ENCODE data around the gene SBNO1.
"Not testable (repeated sequence)": the region's sequence is repeated elsewhere in the genome, so short reads cannot be mapped to it uniquely, and the experiment has no call there.

SBNO1 gene

DNA sequence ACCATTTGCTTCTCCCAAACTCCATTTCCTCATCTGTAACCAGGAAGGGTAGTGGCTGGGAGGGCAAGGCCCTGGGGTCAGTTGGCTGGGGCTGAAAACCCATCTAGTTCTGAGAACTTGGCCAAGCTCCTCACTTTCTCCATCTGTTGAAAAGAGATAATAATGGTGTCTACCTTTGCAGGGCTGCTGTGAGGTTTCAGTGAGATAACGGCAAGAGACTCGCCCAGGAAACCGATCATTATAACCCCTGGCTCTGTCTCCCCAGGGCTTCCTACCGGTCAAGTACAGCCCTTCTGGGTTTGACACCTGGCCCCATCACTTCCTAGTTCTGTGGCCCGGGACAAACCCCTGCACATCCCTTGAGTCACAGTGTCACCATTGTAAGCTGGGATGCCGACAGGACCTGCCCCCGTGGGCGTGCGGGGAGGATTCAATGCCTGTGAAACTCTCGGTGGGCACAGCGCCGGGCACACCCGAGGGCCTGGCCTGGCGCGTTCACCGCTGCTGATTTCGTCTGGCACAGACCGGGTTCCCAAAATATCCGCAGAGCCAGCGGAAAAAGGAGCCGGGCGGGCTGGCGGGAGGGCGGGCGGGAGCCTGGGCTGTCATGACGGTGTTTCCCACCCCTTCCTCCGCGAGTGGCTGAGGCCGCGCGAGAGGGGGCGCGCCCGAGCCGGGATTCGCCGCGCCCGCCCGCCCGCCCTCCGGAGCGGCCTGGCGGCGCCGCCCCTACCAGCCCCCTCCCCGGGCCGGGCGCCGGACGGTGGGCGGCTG is 23.7 kb upstream of the SBNO1 start:
- peak; percentile 26 to 59 for DNase-seq

DNA sequence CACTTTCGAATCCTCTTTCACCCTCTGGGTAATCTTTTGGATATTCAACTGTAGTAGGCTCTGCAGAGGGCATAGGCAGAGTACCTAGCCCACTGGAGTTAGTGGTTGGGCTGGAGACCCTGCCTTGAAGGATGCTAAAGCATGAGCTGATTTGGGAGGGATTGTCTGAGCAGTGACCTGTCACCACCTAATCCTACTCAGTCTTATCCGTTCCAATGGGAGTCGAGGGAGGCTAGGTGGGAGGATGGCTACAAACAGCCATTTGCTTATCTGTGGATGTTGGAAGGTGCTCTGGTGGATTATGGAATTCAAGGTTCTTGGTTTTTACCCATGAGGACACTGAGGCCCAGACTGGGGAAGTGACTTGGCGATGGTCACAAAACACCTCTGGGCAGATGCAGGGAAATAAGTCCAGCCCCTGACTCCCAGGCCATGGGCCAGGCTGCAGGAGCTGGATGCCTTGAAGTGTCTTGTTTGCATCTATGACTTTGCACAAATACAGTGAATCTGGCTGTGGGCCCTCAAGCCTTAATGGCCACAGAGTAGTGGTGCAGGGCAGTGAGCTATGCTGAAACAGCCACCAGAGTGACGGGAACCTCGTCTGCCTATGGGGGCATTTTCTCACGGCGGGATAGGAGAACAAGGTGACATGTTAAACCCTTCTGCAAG is 23.0 kb upstream of the SBNO1 start:
- no peak for DNase-seq

DNA sequence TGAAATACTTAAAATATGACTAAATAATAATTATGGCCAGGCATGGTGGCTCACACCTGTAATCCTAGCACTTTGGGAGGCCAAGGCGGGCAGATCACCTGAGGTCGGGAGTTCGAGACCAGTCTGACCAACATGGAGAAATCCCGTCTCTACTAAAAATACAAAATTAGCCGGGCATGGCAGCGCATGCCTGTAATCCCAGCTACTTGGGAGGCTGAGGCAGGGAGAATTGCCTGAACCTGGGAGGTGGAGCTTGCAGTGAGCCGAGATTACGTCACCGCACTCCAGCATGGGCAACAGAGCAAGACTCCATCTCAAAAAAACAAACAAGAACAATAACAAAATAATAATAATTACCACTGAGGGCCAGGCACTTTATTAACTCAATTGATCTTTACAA is 20.9 kb upstream of the SBNO1 start:
- DNase-seq = not testable (repeated sequence)

DNA sequence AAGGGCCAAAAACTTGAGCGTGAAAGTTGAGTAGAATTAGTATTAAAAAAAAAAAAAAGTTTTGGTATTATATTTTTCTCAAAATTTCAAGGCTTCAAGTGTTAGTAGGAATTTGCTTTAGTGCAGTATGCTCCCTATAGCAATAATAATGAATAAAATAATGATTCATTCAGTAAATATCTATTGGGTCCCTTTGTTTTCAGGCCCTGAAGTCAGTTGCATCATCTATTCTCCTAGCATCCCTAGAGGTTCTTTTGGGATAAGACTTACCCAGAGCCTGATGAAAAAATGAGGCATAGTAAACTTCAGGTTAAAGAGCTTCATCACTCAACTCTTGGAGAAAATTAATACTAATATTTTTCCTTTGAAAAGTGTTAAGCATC is 20.3 kb upstream of the SBNO1 start:
- DNase-seq = no peak

DNA sequence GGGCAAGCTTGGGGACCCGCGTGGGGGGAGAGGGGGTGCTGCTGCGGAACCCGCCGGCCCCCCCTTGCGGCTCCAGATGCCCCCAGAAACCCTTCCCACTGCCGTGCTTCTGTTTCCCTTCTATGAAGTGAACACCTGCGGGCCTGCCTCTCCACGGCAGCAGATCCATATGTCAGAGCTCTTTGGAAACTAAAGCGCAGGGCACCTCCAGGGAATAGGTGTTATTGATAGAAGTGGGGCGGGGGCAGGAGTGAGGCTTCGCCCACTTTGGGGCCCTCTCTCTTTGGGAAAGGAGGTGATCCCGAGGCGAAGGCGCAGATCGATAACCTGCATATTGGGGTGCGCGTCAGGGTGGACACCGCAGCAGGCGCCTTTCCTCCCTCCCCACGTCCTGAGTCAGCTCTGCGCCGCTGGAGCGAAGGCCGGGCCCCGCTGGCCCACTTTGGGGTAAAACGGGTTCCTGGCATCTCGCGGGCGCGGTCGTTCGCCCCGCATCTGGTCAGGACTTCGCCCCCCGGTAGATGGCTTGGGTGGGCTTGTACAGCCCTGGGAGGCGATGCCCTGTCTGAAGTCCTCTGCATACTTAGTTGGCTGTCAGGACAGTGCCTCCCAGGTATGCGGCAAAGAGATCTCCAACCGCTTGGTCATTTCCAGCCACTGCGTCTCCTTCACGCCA is 19.8 kb upstream of the SBNO1 start:
- peak in 1 of 2 experiments; percentile 41 for DNase-seq

DNA sequence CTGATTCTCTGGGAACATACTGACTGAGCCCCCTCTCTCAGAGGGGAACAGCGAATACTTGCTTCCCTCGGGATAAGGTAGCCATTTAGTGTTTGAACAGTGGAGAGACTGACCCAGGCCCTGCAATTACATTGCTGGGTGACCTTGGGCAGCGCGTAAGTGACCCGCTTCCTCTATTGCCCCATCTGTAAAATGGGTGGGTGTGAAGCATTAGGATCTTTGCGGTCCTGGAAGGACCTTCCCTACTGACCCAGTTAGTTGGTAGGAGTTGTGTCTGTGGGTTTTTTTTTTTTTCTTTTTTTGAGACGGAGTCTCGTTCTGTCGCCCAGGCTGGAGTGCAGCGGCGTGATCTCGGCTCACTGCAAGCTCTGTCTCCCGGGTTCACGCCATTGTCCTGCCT is 18.0 kb upstream of the SBNO1 start:
- DNase-seq = no peak

DNA sequence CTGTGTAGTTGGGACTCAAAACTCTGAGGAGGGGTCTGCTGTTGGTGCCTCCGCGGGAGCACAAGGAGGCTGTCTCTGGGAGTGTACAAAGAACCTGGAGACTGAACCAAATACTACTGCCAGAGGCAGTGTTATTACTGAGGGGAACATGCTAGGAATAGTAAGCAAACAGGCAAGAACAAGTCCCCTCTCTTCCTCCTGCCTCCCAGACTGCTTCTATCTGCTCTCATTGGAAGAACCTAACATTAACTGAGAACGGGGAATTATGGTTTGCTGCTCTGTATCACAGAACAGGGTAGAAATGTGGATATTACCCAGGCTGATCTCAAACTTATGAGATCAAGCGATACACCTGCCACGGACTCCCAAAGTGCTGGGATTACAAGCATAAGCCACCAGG is 14.7 kb upstream of the SBNO1 start:
- DNase-seq = no peak

DNA sequence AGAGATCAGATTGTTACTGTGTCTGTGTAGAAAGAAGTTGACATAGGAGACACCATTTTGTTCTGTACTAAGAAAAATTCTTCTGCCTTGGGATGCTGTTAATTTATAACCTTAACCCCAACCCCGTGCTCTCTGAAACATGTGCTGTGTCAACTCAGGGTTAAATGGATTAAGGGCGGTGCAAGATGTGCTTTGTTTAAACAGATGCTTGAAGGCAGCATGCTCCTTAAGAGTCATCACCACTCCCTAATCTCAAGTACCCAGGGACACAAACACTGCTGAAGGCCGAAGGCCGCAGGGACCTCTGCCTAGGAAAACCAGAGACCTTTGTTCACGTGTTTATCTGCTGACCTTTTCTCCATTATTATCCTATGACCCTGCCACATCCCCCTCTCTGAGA is 7.8 kb upstream of the SBNO1 start:
- not testable (repeated sequence) for DNase-seq

DNA sequence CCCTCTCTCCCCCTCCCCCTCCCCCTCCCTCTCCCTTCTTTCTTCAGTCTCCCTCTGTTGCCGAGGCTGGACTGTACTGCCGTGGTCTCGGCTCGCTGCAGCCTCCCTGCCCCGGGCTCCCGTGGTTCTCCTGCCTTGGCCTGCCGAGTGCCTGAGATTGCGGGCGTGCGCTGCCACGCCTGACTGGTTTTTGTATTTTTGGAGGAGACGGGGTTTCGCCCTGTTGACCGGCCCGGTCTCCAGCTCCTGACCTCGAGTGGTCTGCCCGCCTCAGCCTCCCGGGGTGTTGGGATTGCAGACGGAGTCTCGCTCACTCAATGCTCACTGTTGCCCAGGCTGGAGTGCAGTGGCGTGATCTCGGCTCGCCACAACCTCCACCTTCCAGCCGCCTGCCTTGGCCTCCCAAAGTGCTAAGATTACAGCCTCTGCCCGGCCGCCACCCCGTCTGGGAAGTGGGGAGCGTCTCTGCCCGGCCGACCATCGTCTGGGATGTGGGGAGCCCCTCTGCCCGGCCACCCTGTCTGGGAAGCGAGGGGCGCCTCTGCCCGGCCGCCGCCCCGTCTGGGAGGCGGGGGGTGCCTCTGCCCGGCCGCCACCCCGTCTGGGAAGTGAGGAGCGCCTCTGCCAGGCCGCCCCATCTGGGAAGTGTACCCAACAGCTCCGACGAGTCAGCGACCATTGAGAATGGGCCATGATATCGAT is 7.2 kb upstream of the SBNO1 start:
- DNase-seq = not testable (repeated sequence)

DNA sequence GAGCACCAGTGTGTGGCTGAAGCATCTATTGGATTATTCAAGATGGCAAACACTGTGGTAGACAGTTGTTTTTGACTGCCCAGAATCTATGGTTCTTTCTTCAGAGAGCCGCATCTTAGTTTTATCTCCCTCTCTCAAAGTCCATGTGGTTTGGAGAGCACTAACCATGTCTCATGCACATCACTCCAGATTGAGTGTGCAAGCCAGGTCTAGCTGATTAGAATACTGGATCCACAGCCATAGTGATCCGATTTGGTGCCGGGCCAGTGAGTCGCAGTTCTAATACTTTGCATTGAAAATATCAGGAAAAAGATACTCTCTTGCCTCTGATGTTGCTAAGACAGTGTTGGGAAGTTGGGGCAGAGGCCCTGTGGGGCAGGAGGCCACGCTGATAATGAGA is 4.6 kb upstream of the SBNO1 start:
- no peak for DNase-seq

DNA sequence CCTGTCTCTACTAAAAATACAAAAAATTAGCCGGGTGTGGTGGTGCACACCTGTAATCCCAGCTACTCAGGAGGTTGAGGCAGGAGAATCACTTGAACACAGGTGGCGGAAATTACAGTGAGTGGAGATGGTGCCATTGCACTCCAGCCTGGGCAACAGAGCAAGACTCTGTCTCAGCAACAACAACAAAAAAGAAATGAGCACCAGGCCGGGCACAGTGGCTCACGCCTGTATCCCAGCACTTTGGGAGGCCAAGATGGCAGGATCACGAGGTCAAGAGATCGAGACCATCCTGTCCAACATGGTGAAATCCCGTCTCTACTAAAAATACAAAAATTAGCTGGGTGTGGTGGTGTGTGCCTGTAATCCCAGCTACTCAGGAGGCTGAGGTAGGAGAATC is 3.8 kb upstream of the SBNO1 start:
- DNase-seq = not testable (repeated sequence)

DNA sequence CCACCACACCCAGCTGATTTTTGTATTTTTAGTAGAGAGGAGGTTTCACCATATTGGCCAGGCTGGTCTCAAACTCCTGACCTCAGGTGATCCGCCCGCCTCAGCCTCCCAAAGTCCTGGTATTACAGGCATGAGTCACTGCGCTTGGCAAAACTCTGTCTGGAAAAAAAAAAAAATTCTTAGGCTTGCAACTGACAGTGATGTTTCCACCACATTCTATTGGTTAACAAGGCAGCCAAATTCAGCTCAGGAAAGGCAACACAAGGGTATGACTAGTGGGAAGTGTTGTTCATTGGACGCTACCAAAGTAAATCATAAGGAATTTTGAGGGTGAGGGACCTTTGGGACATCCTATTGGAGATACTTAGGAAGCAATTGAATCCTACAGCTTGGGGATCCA is 2.9 kb upstream of the SBNO1 start:
- DNase-seq = no peak

DNA sequence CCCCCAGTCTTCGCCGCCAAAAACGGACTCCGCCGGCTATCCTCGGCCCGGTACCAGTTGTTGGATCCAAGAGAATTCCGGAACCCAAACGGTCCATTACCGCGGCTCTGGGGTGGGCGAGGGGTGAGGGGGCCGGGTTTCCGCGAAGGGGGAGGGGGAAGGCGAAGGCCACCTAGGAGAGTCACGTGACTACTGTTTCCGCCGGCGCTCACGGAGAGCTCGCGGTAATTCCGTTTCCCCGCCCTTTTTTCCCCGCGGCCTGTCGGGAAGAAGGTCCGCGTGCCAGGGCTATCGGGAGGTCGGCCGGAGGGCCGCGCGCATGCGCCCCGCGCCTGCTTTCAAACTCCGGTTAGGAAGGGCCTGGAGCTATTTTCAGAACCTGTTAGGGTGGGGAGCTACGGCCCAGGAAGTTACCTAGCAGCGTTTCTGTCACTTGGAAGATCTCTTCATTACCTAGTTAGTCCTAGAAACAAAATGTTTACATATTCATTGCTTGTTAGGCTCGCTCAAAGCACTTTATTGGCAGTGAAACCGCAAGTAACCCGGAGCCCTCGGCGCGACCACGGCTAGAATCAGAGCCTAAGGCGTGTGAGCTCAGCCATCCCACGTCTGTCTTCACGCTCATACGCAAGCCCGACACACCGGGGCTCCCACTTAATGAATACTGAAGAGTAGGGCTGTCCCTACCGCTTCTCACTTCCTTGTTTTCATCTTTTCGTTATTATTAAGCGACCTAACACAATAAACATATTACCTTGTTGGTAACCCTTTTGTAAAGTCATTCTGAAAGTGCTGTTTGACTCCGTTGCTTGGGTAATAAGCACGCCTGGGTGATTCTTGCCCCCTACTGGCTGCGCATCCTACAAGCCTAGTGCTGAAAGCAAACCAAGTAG is 624 bp upstream of the SBNO1 start:
- peak; percentile 98 for DNase-seq

DNA sequence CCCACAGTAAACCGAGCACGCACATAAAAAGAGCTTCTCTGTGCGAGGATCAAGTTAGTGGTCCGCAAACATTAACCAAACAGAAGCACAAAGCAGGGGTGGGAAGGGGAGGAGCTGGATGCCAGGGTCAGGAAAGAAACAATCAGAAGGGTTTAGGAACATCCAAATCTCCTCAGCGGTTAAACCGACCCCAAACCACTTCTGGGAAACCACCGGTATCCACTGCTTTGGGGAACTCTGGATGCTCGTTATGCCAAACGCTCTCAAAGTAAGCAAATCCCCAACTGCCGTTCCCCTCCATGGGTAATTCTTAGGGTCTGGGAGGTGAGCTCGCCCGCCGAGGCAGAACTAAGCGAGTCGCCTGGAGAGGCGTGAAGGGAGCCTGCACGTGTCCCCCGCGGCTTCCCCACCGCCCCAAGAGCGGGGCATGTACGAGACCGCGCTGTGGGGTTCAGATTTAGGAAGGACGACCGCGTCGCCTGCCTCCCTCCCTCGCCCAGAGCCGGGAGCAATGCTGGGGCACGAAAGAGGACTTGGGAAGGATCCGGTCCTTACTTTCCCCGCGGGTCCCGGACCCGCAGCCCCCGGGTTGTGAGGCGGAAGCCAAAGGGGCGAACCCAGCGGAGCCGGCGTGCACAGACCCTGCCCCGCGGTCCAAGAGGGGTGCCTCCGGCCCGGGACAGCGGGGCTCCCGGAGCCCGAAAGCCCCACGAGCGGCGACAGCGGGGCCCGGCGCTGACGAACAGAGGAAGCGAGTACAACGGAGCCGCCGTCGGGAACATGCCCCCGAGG is 711 bp downstream of the SBNO1 start:
- DNase-seq = no peak

DNA sequence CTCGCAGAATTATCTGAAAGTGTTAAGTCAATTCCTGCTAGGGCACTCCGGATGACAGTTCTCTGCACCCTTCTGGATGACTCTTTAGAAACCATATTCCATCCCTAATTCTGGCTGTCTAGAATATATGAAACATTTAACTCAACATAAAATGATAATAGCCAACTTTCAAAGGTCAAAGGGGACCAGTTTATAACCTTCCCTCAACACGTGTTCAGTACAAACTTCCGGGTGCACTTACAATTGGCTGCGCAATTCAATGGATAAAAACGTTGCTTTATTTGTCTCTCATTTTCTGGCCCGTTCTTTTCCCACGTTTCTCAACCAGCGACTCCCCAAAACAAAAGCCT is 1.3 kb downstream of the SBNO1 start:
- DNase-seq = no peak

DNA sequence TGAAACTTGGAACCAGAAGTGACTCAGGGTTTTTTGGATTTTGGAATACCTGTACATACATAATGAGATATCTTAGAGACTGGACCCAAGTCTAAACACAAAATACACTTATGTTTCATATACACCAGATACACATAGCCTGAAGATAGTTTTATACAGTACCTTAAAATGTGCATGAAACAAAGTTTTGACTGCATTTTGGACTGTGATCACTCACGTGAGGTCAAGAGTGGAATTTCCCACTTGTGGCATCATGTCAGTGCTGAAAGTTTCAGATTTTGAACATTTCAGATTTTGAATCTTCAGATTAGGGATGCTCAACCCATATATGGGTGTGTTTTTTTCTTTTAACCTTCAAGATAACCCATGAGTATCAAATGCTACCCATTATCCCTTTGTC is 6.6 kb downstream of the SBNO1 start:
- DNase-seq = no peak

DNA sequence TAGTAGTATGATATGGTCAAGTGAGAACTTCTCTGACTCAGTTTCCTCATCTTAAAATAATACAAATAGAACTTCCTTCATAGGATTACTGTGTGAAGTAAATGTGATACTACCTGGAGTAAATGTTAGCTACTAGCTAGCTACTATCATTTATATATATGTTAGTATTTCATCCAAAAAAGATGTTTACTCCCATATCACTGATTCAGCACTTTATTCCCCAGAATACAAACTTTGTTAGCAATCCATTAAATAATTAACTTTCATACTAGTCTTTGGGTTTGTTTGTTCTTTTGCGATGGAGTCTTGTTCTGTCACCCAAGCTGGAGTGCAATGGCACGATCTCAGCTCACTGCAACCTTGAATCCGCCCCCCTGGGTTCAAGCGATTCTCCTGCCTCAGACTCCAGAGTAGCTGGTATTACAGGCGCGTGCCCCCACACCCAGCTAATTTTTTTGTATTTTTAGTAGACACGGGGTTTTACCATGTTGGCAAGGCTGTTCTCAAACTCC is 8.4 kb downstream of the SBNO1 start:
- DNase-seq = no peak

DNA sequence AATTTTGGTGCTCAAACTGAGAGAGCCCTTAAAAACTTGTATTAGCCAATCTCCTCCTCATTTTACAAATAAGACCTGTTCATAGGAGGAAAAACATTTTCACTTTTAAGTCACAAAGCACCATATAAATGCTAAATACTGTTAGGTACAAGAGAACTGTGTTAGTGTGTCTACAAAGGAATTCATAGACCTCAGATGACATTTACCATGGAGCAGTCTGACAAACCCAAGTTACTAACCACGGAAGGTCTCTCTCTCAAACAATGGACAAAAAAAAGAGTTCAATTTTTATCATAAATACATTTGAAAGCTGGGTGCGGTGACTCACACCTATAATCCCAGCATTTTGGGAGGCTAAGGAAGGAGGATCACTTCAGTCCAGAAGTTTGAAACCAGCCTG is 10.0 kb downstream of the SBNO1 start:
- no peak for DNase-seq

DNA sequence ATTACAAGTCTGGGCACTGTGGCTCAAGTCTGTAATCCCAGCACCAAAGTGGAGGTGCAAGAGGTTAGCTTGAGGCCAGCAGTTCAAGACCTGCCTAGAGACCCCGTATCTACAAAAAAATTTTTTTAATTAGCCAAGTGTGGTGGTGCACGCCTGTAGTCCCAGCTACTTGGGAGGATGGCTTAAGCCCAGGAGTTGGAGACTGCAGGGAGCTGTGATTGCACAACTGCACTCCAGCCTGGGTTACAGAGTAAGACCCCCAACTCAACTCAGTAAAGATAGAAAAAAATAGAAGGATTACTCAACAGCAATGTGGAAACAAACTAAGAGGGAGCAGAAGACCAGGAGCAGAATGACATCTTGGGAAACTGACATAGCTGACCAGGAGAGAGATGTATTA is 13.3 kb downstream of the SBNO1 start:
- no peak for DNase-seq

DNA sequence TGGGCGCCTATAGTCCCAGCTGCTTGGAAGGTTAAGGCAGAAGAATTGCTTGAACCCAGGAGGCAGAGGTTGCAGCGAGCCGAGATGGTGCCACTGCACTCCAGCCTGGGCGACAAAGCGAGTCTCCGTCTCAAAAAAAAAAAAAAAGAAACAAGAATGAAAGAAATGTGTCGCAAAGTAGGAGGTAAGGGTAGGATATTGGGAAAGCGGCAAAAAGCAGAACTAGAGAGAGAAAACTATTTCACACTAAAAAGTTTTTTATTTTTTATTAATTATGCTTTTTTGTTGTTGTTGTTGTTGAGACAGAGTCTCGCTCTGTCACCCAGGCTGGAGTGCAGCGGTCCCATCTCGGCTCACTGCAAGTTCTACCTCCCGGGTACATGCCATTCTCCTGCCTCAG is 17.7 kb downstream of the SBNO1 start:
- DNase-seq = no peak

DNA sequence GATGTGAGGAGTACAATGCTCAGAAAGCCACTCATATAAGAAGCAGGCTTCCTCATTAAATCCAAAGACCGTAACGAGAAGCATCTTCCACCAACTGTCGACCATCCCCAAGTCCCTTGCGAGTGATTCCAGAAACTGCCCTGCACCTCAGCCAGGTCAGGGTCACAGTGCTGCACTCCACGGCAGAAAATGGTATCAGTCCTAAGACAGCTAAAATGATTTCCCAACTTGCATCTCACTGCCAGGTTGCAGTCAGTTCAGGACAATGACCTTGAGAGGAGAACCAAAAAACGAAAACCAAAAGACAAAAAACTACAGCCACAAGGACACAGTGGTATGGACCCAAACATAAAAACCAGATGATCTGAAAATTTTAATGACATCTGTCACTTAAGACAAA is 20.6 kb downstream of the SBNO1 start:
- no peak for DNase-seq

DNA sequence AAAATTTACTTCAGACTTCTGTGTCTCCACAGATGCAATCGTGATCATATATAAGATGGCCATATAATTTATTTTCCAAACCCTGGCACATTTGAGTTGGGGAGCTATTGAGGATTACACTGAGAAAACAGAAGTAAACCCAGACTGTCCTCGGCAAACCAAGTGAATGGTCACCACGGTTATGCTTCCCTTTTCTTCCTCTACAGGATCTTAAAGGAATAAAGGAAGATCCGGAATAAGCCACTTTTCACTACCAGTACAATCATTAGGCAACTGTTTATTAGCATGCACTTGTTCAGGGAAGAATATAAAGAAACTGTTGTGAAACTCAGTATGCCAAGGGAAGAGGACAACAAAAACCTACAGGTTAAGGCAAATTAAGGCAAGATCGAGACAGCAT is 27.6 kb downstream of the SBNO1 start:
- DNase-seq = no peak
